HG03196 (cell line): ENCODE measurements around the gene IGLL5.

Source experiments
- ATAC-seq: cut with Tn5 transposase; IDR thresholded peaks from one replicate; pipeline ENCODE4 v1.9.1; 2021; ENCODE audit not compliant: unreplicated experiment

Gene IGLL5

DNA sequence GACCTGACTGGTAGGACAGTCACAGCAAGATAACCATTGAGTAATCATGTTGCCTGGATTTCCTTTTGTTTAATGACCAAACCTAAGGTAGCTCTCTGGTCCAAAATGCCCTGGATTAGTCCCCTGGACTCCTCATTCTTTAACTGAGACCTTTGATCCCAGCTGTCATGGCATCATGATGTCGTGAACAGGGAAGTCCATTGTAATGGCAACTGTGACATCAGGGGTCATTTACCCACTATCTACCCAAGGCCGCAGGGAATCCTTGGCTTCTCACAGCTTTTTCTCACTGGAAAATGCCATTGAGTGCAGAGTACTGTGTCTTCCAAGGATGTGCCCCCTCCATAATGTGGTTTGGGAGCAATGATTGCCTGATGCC, 29.1 kb upstream of the IGLL5 start:
- no peak for ATAC-seq

GRCh38 chr22:22863001-22863400, 24.6 kb upstream of the IGLL5 start:
- no peak for ATAC-seq

- no peak for ATAC-seq
These were observed 22.1 kb upstream of the IGLL5 start for GRCh38 chr22:22865311-22866072.

- ATAC-seq: no peak
These were observed 21.1 kb upstream of the IGLL5 start for GRCh38 chr22:22866381-22867111.

GRCh38 chr22:22867996-22868715, 19.5 kb upstream of the IGLL5 start:
- ATAC-seq: no peak

DNA sequence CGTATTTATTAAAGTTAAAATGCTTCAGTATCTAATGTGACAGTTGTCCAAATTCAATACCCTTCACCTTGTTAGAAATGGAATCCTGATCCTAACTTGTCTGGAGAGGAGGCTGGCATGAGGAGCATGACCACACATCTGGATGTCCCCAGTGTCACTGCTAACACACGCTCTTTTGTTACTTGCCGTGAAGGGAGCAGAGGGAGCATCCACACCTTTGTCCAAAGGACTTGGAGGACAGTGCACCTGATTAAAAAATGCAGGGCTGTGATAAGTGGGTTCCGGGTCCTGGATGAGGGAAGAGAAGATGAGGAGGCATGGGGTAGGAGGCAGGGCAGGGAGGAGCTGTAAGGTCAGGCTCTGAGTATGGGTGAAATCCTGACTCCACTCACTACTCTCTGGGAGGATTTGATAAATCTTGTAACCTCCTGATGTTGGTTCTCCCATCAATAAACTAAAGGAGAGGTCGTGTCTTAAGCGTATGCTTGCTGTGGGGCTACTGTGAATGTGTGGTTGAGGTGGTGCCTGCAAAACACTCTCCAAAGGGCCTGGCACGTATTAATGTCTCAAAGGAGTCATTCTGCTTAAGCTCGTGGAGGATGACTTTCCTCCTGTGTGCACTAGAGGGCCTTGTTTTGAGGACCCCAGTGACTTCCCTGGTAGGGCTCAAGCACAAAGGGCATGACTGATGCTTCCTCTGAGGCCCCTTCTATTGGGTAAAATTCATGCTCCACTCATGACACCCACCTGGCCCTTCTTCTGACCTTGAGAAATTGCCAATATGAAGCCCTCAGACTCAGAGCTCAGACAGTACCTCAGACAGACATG, 16.8 kb upstream of the IGLL5 start:
- no peak for ATAC-seq

DNA sequence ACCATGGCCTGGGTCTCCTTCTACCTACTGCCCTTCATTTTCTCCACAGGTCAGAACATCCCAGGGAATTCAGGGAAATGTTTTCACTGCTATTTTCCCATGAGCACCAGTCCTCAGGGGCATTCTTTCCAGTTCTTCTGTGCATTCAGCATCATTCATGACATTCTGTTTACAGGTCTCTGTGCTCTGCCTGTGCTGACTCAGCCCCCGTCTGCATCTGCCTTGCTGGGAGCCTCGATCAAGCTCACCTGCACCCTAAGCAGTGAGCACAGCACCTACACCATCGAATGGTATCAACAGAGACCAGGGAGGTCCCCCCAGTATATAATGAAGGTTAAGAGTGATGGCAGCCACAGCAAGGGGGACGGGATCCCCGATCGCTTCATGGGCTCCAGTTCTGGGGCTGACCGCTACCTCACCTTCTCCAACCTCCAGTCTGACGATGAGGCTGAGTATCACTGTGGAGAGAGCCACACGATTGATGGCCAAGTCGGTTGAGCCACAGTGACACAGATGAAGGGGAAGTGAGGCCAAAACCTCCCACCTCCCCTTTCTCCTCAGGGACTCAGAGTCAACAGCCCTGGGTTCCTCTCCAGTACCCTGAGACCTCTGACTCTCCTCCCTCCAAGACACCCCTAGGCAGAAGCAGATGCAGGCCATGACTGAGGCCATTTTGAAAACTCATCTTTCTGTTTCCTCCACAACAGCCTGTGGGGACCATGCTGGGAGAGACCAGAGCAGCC, 15.9 kb upstream of the IGLL5 start:
- no peak for ATAC-seq

GRCh38 chr22:22872722-22873708, 14.6 kb upstream of the IGLL5 start:
- no peak for ATAC-seq

GRCh38 chr22:22877523-22878210, 9.9 kb upstream of the IGLL5 start:
- no peak for ATAC-seq

GRCh38 chr22:22878211-22878570, 9.4 kb upstream of the IGLL5 start:
- ATAC-seq: no peak

DNA sequence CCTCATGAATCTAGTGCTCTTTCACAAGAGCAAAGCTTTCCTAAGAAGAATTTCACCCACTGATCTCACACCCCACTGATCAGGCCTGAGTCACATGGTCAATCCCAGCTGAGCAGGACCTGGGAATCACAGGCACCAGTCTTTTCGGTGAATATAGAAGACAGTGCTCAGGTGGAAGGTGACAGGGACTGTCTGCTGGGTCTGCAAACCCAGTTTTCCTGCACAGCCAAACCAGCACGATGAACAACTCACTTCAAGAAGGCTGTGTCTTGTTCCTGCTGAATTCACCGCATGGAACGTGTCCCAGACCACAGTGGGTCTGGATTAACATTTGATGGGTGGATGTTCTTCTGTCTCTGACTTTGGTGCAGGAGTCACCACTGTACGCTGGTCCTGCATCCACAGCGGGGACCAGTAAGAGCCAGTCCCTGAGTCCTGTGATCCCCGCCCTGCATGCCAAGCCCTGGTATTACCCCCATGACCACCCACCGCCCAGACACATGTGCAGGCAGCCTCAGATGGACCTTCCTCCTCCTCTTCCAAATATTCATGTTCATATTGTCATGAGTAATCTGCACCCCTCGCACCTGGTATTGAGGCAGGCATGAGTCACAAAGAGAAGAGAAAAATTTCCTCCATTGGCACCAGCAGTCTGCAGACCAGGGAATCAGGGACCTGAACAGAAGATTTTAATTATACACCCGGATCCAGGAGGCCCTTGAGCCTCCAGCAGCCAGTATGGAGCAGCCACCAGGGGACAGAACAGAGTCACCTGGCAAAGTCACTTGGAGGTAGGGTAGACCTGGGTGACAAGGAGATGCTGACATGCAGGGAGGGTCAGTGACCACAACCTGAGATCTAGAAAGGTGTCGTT, 8.6 kb upstream of the IGLL5 start:
- ATAC-seq: no peak

- ATAC-seq: no peak
These were observed 7.9 kb upstream of the IGLL5 start for GRCh38 chr22:22879675-22880155.

- ATAC-seq: no peak
These were observed 7.0 kb upstream of the IGLL5 start for GRCh38 chr22:22880645-22881044.

DNA sequence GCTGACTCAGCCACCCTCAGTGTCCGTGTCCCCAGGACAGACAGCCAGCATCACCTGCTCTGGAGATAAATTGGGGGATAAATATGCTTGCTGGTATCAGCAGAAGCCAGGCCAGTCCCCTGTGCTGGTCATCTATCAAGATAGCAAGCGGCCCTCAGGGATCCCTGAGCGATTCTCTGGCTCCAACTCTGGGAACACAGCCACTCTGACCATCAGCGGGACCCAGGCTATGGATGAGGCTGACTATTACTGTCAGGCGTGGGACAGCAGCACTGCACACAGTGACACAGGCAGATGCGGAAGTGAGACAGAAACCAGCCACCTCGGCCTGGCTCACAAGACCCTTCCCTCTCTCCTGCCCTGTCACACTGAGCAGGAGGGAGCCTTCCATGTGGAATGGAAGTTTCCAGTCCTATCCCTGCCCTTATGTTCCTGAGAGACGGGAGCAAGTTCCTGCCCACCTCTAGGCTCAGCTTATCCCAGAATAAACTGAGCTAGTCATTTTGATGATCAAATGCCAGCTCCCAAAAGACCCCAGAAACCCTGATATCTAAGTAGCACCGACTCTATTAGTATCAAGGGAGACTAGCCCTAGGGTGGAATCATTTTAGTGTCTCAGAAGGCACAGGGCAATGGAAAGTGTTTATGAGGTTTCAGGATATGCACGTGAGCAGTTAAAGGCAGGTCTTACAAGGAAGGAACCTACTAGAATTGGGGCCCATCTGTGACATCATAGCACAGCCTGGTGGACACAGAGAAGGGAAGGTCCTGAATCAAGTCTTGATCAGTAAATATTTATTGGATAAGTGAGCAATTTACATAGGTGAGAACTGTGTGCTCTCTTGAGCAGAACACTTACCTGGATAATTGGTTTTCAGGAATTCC, 6.3 kb upstream of the IGLL5 start:
- no peak for ATAC-seq

GRCh38 chr22:22882033-22882717, 5.4 kb upstream of the IGLL5 start:
- ATAC-seq: no peak
